HG02623 (cell line): Measurements from ENCODE around the gene TIMM17A.

Source experiments
- ATAC-seq: cut with Tn5 transposase; IDR thresholded peaks from one replicate; pipeline ENCODE4 v1.9.1; 2021; ENCODE audit warnings: moderate library complexity; ENCODE audit not compliant: unreplicated experiment

The TIMM17A gene

GRCh38 chr1:201955009-201955728, at the start of gene TIMM17A:
Gene TIMM17A, plus strand, starts transcription at chr1:201955503. Its CDS starts 24 bp downstream, at chr1:201955527.
- ATAC-seq = peak; percentile 98

DNA sequence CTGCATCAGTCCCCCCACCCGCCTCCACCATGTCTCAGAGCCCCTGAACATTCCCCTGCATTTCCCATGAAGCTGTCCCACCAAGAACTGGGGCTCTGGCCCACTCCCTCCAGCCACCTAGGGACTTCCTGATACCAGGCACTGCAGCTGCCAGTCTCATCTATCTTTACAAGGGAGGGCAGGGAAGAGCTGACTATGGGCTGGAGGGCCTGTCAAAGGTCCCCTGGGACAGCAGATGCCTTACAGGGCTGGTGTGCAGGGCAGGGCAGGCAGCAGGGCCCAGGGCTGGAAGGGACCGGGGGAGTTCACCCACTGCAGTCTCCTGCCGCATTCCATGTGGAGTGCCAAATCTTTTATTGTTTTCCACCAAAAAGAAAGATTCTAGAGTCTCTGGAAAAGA, 49.0 kb upstream of the TIMM17A start:
- ATAC-seq = no peak

GRCh38 chr1:201907621-201908020, 47.7 kb upstream of the TIMM17A start:
- ATAC-seq = no peak

DNA sequence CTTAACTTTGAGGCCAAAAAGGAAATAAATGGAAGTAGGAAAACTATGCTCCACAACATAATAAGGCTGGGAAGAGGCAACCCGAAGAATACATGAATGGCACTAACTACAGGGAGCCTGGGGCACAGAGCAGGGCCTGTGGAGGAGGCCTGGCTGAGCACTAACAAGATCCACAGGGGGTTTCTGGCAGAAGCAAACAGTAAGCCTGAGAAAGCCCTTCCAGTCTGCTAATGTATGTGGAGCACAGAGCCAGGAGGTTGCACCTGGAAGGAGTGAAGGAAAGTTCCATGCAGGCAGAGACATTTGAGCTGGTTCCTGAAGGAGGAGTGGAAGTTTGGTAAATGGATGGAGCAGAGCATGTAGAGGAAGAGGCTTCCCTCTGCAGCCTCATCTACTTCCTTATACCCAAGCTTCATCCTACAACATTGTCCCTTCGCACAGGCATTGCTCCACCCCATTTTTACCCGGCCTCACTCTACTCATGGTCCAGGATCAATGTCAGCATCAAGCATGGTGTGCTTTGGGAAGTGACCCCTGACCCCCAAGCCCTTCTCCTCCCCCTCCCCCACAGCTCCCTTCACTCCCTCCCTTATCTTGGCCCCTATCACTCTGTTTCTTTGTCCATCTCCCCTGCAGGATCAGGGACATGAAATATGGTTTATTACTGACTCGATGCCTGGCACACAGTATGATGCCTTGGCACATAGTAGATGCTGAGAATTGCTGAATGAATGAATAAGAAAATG, 43.3 kb upstream of the TIMM17A start:
- no peak for ATAC-seq

DNA sequence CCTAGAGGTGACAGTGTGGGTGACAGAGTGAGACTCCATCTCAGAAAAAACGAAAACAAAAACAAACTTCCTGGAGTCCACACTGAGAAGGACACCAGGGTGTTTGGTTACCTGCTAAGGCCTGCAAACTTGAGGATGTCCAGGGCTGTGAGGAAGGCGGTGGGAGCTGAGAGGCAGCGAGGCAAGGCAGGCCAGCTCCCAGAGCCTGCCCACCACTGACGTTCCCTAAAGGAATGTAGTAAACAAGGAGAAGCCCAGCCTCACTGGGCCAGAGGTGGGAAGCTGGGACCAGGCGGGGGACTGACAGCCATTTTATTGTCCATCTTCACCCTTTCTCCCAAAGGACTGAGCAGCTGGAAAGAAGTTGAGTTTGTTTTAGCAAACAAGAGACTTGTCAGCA, 42.5 kb upstream of the TIMM17A start:
- ATAC-seq = no peak

- no peak for ATAC-seq
These were observed 40.7 kb upstream of the TIMM17A start for GRCh38 chr1:201914456-201915235.

DNA sequence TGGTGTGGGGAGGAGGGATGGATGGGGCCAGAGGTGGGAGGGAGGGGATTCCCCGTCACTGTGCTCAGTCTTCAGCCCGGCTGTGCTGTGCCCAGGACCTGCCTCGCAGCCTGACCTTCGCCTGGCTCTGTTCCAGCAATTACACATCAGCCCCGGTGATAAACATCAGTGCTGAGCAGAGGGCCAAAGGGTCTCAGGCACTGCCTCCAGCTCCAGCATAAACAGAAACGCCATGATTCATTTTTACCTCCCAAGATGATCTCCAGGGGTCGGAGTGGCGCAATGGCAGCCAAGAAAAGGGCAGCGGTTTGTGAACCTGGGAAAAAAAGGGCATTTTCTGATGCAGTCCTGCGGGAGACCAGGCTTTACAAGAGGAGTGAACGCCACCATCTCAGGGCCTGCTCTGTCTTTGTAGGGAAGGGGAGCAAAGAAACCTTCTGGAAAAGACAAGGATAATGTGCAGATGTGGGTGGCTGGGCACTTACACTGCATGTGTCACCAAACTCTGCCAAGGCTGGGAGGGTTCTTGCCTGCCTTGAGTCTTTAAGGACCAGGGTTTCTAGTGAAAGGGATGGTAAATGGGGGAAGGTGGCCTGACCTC, 38.6 kb upstream of the TIMM17A start:
- ATAC-seq = no peak

- ATAC-seq = no peak
These were observed 37.8 kb upstream of the TIMM17A start for GRCh38 chr1:201917362-201918033.

GRCh38 chr1:201918343-201918742, 37.0 kb upstream of the TIMM17A start:
- ATAC-seq = no peak

DNA sequence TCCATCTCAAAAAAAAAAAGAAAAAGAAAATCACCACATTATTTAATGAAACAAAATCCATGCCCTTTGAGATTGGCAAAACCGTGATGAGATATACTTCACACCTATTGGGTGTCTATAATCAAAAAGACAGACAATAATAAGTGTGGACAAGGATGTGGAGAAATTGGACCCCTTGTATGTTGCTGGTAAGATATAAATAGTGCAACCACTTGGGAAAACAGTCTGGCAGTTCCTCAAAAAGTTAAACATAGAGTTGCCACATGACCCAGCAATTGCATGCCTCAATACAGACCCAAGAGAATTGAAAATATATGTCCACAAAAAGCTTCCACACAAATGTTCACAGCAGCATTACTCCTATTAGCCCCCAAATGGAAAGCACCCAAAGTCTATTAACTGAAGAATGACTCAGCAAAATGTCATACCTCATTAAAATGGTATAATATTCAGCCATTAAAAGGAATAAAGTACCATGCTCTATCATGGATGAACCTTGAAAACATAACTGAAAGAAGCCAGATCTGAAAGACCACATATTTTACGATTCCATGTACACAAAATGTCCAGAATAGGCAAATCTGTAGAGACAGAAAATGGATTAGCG, 33.2 kb upstream of the TIMM17A start:
- no peak for ATAC-seq

DNA sequence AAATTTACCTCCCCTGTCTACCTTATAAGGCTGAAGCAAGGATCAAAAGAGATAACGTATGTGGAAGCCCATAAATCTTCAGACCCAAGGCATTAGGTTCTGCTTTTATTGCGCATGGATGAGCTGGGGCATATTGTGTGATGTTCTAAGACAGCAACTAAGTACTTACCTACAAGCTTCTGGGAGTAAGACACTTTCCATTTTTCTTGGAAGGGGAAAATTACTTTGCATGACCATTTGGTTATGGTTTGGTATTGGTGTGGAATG, 30.1 kb upstream of the TIMM17A start:
- ATAC-seq = no peak

- no peak for ATAC-seq
These were observed 29.2 kb upstream of the TIMM17A start for GRCh38 chr1:201925981-201926645.

DNA sequence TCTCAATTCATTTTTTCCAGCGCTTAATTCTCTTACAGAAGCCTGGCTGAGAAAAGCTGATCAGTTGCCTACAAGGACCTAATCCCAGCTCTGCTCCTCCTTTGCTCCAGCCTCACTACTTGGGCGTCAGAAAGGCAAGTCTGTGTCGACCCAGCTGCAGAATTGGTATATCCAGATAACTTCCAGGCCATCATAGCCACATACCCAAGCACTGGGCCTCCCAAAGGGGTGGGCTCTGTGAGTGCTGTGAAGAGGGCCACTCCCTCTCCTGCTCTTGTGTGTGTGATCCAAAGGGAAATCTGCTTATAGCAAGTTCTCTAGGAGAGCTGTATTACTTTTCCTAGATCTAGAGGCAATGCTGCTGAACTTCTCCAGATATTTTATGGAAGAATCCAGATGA, 27.0 kb upstream of the TIMM17A start:
- ATAC-seq = no peak

DNA sequence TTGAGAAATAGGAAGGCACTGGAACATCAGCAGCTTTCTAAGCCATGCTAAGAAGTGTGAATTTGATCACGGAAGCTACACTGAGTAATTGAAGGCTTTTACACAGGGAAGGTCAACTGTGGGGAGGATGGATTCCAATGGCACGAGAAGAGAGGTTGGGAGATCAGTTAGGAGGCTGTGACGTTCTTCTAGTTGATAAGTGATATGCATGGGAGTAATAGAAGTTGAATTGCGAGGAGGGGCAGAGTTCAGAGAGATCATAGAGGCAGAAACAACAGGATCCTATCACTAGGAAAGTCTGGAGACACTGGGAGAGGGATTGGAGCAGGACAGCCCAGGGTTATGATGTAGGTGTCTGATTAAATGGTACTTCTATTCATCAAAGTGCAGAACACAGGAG, 25.2 kb upstream of the TIMM17A start:
- ATAC-seq = no peak

DNA sequence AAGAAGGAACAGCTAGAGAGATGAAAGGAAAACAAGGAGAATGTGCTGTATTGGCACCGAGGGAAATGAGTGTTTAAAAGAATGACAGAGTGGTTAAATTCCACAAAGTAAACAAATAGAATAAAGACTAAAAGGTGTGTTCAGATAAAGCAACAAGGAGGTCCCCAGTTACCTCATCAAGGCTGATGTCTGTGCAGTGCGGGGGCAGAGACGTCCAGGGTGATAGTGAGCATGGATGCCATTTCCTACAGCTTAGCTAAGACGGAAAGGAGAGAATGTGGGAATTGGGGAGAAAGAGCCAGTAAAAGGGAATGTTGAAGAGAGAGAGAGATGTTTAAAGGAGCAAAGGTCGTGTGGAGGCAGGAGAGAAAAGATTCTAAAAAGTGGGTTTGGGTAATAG, 24.5 kb upstream of the TIMM17A start:
- no peak for ATAC-seq

DNA sequence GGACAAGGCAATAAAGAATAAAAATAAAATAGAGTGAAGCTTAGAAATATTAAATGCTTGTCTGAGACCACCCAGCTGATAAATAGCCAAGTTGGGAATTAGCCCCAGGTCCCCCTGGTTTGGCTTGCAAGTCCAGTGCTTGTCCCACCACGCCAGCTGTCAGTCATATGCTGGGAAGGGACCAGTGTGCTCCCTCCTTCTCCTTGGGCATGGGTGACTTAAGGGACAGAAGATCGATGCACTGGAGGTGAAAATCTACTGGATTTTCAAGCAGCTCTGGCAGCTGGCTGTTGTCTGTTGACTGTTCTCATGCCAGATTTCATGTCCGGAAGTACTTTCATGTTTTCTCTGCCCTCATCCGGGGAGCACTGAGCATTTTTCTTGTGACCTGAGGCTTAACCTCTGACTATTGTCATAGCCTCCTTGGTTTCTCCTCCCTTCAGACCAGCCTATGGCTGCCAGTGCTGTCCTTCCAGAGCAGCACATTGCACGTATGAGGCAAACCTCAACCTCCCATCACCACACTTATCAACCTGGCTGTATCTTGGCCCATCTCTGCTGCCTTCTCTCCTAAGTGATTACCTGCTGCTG, 21.4 kb upstream of the TIMM17A start:
- no peak for ATAC-seq

DNA sequence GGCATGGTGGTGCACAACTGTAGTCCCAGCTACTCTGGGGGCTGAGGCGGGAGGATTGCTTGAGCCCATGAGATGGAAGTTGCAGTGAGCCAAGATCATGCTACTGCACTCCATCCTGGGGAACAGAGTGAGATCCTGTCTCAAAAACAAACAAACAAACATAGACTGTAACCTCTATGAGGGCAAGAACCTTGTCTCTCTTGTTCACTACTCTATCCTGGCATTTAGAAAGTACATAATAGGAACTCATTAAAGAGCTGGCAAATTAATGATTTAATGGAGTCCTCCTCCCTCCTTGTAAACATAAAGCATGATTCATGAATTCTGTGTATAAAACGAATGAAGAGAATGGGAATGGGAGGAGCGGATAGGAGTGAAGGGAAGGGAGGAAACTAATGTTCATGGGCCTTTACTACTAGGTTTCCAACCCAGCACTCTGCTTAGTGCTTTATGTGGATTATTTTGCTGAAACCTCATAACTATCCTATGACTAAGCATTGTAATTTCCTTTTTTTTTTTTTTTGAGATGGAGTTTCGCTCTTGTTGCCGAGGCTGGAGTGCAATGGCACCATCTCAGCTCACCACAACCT, 17.6 kb upstream of the TIMM17A start:
- ATAC-seq = no peak

- ATAC-seq = no peak
These were observed 16.8 kb upstream of the TIMM17A start for GRCh38 chr1:201938440-201939035.

DNA sequence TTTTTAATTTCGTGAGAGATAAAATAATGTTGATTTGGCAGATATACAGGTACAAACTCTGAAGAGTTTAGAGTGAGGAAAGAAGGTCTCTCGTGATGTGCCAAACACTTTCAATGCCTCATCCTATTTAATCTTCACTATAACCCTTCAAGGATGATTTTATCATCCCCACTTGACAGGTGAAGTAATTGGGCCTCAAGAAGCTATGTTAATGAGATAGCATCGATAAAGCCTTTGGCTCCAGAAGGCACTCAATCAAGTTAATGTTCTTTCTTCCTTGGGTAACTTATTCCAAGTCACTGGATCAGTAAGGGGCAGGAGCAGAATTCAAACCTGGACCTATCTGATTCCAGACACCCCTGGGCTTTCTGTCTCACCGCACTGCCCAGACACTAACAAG, 16.2 kb upstream of the TIMM17A start:
- no peak for ATAC-seq
